ENCODE measurements around the gene RFX5. TPM values are rescaled to one million over a fixed set of nuclear protein-coding genes. Genes with fewer than 3 reads are reported as not detected.

Gene RFX5
- total RNA-seq, 1 experiment from 2014 or later, result 72.7 TPM

- Histone ChIP-seq H2BK15ac (ENCODE audit: low read depth, low read length) (no peak overlapping the region), H3K56ac (ENCODE audit: insufficient read length, low read depth, low read length) (no peak overlapping the region), H2BK20ac (ENCODE audit: low read depth, low read length, poor library complexity, severe bottlenecking) (no peak overlapping the region), H2BK12ac (ENCODE audit: insufficient read length, low read depth, low read length) (no peak overlapping the region), H3T11ph (ENCODE audit: low read length) (no peak overlapping the region), H3K18ac (ENCODE audit: insufficient read length, low read depth, low read length) (no peak overlapping the region), H3K27me3 (ENCODE audit: insufficient read depth, low read length) (no peaks in the 10 kb centered on the region), H2BK120ac (ENCODE audit: low read depth, low read length, poor library complexity, severe bottlenecking) (no peak overlapping the region), H4K8ac (replicated peaks; ENCODE audit: insufficient read length, low read depth, low read length) (no peak overlapping the region), H3K9me3 (ENCODE audit: control insufficient read depth, low read depth, low read length) (no peaks in the 10 kb centered on the region), H4K5ac (ENCODE audit: insufficient read length, low read depth, low read length) (no peak overlapping the region), H3K9ac (ENCODE audit: extremely low read depth, insufficient read length, low read length) (no peak overlapping the region), H3K79me1 (ENCODE audit: insufficient read depth, low read depth, low read length, poor library complexity, severe bottlenecking) (no peaks in the 10 kb centered on the region), H2AFZ (ENCODE audit: low read length) (no peak overlapping the region), H3K79me2 (ENCODE audit: insufficient read depth, low read length) (no peaks in the 10 kb centered on the region), H3K4me2 (ENCODE audit: insufficient read depth, insufficient read length, low read length) (no peak overlapping the region), H2BK5ac (ENCODE audit: insufficient read length, low read length) (no peak overlapping the region), H4K91ac (ENCODE audit: insufficient read length, low read depth, low read length) (no peak overlapping the region), H3K23me2 (ENCODE audit: insufficient read length, low read depth, low read length, poor library complexity, severe bottlenecking) (no peaks in the 10 kb centered on the region), H3K4me1 (ENCODE audit: insufficient read depth, low read length) (no peaks in the 10 kb centered on the region), H4K20me1 (ENCODE audit: control insufficient read depth, insufficient read depth, insufficient read length) (no peaks in the 10 kb centered on the region), H3K23ac (ENCODE audit: insufficient read length, low read depth, low read length) (no peak overlapping the region), H3K14ac (ENCODE audit: insufficient read depth, low read length) (no peak overlapping the region), H3K27ac (ENCODE audit: insufficient read length, low read depth, low read length) (no peak overlapping the region), H3K4ac (ENCODE audit: low read depth, low read length) (no peak overlapping the region), H2AK5ac (ENCODE audit: insufficient read length, low read length) (no peak overlapping the region)
- no peak for TF ChIP-seq CTCF (conservative IDR thresholded peaks at IDR 0.05)
- Mint-ChIP-seq H3K27ac (peak overlapping the region in 2 of 3 experiments; percentile 16 to 73; a peak in 1 of 7 replicates), H3K4me3 (no peak overlapping the region), H3K9me3 (no peaks in the 10 kb centered on the region), H3K36me3 (ENCODE audit: insufficient read depth in 1 of 3, low read depth in 3 of 3) (peaks cover 8 to 50% (median 35%) of the 10 kb centered on the region in 3 experiments), H3K4me1 (peaks cover under 1% of the 10 kb centered on the region in 2 experiments; a peak in 2 of 4 replicates), H3K27me3 (ENCODE audit: low read depth) (no peaks in the 10 kb centered on the region)
- no CpG with 5 or more reads among the region's 17 CpGs for WGBS (ENCODE audit: extremely low coverage, insufficient read length, low lambda C conversion rate)
- no peak for DNase-seq
These were observed 31.4 kb downstream of the RFX5 start for GRCh38 chr1:151315565-151316235.

Data from H9 (cell line).